ENCODE measurements around the gene AQP7.
"Not testable (repeated sequence)": the region's sequence is repeated elsewhere in the genome, so short reads cannot be mapped to it uniquely, and the experiment has no call there.

AQP7 gene

DNA sequence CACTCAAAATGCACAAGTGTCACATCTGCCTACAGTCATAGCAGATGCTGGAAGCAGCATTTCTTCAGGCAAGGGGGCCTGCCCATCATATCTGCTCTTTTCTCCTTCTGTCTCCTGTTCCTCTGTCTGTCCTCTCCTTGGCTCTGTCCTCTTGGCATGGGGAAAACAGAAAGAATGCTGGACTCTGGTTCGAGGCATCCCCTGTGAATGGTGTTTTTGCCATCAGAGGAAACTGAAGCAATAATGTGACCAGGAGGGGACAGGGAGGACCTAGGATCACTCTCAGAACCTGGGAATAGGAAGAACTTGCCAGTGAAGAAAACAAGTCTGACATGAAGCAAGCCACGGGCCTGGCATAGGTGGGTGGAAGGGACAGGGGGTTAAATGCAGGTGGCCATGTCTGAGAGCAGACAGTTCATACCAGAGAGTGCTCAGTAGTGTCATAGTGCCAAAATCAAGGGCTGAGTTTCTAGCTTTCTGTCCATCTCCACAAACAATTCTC is 35.3 kb downstream of the AQP7 start:
- no peak for DNase-seq

DNA sequence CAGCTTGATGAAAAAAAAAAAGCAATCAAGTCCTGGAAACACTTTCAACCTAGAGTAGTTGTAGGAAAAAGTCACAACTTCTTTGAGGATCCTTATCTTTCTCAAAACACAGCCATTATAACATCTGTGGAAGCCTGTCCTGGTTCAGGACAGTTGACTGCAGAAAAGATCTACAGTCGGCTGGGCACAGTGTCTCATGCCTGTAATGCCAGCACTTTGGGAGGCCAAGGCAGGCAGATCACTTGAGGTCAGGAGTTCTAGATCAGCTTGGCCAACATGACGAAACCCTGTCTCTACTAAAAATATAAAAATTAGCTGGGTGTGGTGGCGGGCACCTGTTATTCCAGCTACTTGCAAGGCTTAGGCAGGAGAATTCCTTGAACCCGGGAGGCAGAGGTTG is 37.6 kb downstream of the AQP7 start:
- not testable (repeated sequence) for DNase-seq

DNA sequence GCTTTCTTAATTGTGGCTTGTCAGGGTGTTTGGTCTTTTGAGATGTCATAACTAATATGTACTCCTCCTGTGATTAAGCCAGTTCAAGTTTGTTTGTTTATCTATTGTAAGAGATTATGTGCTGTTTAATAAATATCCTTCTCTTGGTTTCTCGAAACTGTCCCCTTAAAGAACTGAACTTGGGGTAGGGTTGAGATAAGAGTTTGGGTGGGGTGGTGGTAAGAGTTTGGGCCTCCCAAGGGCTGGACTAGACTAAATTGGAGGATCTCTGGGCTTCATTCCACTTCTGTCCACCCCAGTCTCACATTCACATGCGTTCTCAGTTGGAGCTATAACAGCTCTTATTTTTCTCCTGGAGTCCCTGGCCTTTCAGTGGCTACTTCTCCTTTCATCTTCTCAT is 38.2 kb downstream of the AQP7 start:
- no peak for DNase-seq

DNA sequence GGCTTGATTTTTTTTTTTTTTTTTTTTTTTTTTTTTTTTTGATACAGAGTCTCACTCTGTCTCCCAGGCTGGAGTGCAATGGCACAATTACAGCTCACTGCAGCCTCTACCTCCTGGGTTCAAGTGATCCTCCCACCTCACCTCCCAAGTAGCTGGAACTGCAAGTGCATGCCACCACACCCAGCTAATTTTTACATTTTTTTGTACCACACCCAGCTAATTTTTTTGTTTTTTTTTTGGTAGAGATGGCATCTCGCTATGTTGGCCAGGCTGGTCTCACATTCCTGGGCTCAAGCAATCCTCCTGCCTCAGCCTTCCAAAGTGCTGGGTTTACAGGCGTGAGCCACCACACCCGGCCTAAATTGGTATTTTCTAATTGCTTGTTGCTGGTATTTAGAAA is 43.7 kb downstream of the AQP7 start:
- not testable (repeated sequence) for DNase-seq

DNA sequence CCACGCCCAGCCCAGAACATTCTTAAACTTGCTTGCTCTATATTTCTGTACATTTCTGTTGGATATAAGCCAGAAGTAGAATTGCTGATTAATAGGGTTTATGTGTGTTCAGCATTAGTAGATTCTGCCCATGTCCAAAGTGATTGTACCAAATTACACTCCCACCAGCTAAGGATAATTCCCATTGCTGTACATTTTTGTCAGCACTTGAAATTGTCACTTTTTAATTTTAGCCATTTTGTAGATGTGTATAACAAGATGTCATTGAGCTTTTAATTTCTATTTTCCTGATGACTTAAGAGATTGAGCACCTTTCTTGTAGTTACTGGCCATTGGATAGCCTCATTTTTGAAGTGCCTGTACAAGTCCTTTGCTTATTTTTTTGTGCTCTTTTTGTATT is 46.4 kb downstream of the AQP7 start:
- no peak for DNase-seq

DNA sequence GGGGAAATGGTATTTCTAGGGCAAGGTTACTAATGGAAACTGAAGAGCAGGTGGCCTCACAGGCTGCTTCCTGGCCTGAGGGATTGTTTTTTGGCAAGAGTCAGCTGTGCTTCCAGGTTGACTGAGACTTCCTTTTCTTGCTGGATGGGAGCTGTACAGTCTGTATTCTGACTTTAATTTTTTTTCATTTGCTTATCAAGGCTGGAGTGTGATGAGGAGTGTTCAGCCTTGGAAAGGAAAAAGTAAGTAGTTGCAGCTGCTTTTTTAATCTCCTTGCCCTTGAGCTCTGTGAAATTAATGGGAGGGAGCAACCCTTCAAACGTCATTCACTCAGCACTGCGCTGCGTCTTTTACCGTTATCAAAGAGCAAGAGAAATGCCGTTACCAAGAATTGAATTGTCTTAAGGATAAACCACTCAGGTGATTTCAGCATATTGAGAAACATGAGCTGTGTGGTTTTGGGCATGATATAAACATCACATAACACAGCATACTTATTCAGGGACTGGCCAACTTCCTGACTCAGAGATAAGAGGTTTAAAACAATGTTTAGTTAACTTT is 47.6 kb downstream of the AQP7 start:
- no peak for DNase-seq

DNA sequence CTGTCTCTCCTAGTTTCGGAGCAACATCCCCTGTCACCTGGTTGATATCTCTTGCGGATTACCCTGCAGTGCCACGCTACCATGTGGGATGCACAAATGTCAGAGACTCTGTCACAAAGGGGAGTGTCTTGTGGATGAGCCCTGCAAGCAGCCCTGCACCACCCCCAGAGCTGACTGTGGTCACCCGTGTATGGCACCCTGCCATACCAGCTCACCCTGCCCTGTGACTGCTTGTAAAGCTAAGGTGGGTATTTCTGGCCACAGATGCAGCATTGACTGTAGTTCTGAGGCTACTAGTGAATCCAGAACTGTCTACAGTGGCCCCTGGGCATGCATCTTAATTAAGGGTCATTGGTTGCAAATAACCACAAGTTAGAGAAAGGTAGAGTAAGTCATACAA is 50.8 kb downstream of the AQP7 start:
- no peak for DNase-seq

DNA sequence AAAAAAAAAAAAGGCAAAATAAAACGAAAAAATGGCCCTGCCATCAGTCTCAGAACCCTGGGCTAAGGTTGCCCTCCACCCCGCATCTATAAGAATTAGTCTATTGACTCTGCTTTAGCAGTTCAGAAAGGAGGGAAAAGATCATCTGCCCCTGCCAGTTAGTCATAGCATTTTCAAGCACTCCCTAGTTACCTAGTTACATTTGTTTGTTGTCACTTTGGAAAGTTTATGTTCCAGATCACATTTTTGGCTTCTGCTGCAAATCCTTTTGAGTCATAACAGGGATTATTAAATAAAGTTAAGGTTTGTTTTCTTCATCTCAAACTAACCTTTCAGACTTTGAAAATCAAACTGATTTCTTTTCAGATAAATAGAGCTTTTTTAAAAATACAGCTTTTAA is 52.1 kb downstream of the AQP7 start:
- no peak for DNase-seq

DNA sequence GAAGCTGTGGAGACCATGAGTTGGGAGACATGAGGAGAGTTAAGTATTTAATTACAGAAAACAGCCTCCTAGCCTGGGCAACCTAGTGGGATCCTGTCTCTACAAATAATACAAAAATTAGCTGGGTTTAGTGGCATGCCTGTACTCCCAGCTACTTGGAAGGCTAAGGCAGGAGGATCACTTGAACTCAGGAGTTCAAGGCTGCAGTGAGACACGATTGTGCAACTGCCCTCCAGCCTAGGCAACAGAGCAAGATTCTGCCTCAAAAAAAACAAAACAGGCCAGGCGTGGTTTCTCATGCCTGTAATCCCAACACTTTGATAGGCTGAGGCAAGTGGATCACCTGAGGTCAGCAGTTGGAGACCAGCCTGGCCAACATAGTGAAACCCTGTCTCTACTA is 52.6 kb downstream of the AQP7 start:
- DNase-seq: no peak

DNA sequence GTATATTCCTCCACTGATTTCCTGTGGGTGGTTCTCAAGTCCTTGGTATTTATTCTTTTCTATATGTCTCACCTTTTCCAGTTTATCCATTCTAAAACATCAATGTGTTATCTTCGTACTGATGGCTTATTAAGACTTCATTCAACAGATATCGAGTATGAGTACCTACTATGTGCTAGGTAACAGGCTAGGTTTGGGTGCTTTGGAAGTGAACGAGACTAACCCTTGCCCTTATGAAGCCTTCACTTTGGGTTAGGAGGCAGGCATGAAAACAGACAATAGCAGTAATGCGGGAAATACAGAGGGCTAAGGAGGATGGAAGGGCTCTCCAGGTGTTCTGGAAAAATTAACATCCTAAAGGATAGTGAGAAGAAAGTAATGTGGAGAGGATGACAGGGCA is 53.4 kb downstream of the AQP7 start:
- no peak for DNase-seq

DNA sequence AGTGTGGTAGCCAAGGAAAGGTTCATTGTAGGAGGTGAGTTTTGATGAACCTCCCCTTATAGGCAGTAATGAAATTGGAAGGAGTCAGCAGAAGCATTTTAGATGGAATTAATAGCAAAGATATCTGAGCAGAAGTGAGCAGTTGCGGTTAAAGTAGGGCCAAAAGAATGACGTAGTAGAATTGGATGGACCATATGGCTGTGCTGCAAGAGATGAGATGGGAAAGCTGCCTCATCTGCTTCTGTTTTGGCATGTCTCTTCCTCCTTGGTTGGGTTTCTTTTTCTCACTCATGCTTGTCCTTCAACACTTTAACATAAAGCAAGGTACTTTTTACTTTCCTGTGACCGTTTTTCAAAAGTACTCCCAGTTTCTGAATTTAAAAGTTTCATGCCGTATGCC is 55.8 kb downstream of the AQP7 start:
- no peak for DNase-seq

DNA sequence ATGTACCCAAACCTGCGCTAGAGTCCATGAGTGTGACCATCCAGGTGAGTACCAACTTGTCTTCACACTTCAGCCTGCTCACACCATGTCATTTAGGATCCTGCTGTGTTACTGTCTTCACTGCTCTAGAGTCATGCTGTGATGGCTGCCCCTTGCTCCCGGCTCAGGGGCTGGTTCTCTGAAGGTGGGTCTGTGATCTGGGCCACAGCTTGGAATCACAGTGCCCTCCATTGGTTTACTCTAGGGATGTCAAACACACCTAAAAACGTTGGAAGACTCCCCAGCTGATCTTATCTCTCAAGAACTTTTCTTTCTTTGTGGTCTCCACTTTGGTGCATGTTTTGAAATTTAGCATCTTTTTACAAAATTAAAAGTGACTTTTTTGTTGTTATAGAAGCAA is 58.2 kb downstream of the AQP7 start:
- no peak for DNase-seq

DNA sequence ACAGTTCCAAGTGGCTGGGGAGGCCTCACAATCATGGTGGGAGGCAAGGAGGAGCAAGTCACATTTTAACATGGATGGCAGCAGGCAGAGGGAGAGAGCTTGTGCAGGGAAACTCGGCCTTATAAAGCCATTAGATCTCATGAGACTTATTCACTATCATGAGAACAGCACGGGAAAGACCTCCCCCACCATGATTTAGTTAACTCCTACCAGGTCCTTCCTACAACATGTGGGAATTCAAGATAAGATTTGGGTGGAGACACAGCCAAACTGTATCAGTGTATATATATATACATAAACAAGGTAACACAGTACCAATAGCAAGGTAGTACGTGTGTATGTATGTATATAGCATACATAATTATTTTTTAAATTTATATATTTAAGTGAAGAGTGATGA is 61.2 kb downstream of the AQP7 start:
- DNase-seq: no peak

DNA sequence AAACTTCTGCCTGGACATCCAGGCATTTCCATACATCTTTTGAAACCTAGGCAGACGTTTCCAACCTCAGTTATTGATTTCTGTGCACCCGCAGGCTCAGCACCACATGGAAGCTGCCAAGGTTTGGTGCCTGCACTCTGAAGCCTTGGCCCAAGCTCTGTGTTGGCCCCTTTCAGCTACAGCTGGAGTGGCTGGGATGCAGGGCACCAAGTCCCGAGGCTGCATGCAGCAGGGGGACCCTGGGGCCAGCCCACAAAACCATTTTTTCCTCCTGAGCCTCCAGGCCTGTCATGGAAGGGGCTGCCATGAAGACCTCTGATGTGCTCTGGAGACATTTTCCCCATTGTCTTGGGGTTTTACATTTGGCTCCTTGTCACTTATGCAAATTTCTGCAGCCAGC is 62.2 kb downstream of the AQP7 start:
- DNase-seq: no peak
